SK-MEL-5 (cell line): ENCODE results near the gene ADAMTS13. TPM values are rescaled to one million over a fixed set of nuclear protein-coding genes. Genes with fewer than 3 reads are reported as not detected.
A peak's percentile ranks its signal among the peaks of the same experiment; 100 is the strongest.
"Not testable (repeated sequence)": the region's sequence is repeated elsewhere in the genome, so short reads cannot be mapped to it uniquely, and the experiment has no call there.

Experiments
- DNase-seq: peaks from one replicate; pipeline ENCODE4 v3.0.0-alpha.2; 2016; ENCODE audit warnings: low read depth, low spot score
- in situ Hi-C: cut with HindIII; loops from 2 replicates; pipeline ENCODE4 v1.10.0; 2016; ENCODE audit warnings: low sequenced_read_pairs, high pct_unique_total_duplicates, low pct_unique_long_range_greater_than_20kb
- total RNA-seq: library from RNA; depleted of rRNA; stranded (reverse); fragments of >200 nt; shearing (Covaris generic); gene quantifications from 2 replicates; pipeline ENCODE4 v1.2.3, GENCODE V29; 2014

The ADAMTS13 gene
- total RNA-seq, 1 experiment from 2014 or later = 1.7 TPM

- in situ Hi-C loops = no loop called here
- peak; percentile 41 for DNase-seq
Measured at GRCh38 chr9:133437753-133438531, 15.8 kb downstream of the ADAMTS13 start.

GRCh38 chr9:133439337-133439736, 17.2 kb downstream of the ADAMTS13 start:
- DNase-seq = no peak
- in situ Hi-C loops = no loop called here

GRCh38 chr9:133440874-133441273, 18.7 kb downstream of the ADAMTS13 start:
- in situ Hi-C loops = no loop called here
- DNase-seq = no peak

- in situ Hi-C loops = no loop called here
- DNase-seq = no peak
Measured at GRCh38 chr9:133441571-133441970, 19.4 kb downstream of the ADAMTS13 start.

- in situ Hi-C loops = no loop called here
- DNase-seq = no peak
Measured at GRCh38 chr9:133443248-133443647, 21.1 kb downstream of the ADAMTS13 start.

- no peak for DNase-seq
- in situ Hi-C loops = no loop called here
Measured at GRCh38 chr9:133443982-133444381, 21.8 kb downstream of the ADAMTS13 start.

- in situ Hi-C loops = no loop called here
- DNase-seq = no peak
Measured at GRCh38 chr9:133445293-133445969, 23.3 kb downstream of the ADAMTS13 start.

GRCh38 chr9:133448487-133448972, 26.4 kb downstream of the ADAMTS13 start:
- in situ Hi-C loops = no loop called here
- DNase-seq = no peak

- in situ Hi-C loops = no loop called here
- no peak for DNase-seq
Measured at GRCh38 chr9:133449760-133450159, 27.6 kb downstream of the ADAMTS13 start.

GRCh38 chr9:133451865-133452264, 29.7 kb downstream of the ADAMTS13 start:
- in situ Hi-C loops, DNase-seq: not testable (repeated sequence)

GRCh38 chr9:133452562-133452961, 30.4 kb downstream of the ADAMTS13 start:
- in situ Hi-C loops = no loop called here
- DNase-seq = no peak

- DNase-seq = no peak
- in situ Hi-C loops = no loop called here
Measured at GRCh38 chr9:133453651-133454050, 31.5 kb downstream of the ADAMTS13 start.

- in situ Hi-C loops = no loop called here
- DNase-seq = no peak
Measured at GRCh38 chr9:133454325-133454724, 32.2 kb downstream of the ADAMTS13 start.

GRCh38 chr9:133454943-133455673, 32.9 kb downstream of the ADAMTS13 start:
- DNase-seq = no peak
- in situ Hi-C loops = no loop called here

GRCh38 chr9:133455936-133456335, 33.8 kb downstream of the ADAMTS13 start:
- no peak for DNase-seq
- in situ Hi-C loops = no loop called here

GRCh38 chr9:133456409-133456808, 34.2 kb downstream of the ADAMTS13 start:
- no peak for DNase-seq

GRCh38 chr9:133457233-133457632, 35.1 kb downstream of the ADAMTS13 start:
- in situ Hi-C loops = no loop called here
- no peak for DNase-seq

More at GRCh38 chr9:133456409-133456808, 34.2 kb downstream of the ADAMTS13 start:
- in situ Hi-C loops = no loop called here

- in situ Hi-C loops = no loop called here
- DNase-seq = no peak
Measured at GRCh38 chr9:133457748-133458147, 35.6 kb downstream of the ADAMTS13 start.
